GM18526 (cell line): ENCODE data around the gene FUT4.

Experiments
- POLR2A ChIP-seq: IDR thresholded peaks from 3 replicates; pipeline ENCODE4 v1.6.1; 2011; ENCODE audit not compliant: insufficient read length; ENCODE audit errors: extremely low read depth

FUT4 gene

DNA sequence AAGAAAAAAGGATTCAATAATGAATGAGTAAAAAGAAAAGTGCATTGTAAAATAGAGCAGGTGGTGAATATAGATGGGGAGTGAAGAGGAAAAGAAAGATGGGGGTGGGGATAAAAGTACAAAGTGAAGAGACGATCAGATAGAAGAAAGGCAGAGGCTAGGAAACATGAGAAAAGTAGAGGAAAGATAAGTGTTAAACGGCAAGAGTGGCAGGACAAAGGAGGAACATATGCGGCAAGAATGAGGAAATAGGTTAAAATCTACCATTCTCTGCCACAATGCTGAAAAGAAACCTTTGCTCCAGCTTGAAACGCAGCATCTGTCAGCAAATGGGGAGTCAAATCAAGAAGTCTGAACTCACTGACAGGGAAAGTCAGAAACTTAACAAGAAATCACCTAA, 6.8 kb downstream of the FUT4 start:
- no peak for TF ChIP-seq POLR2A

- TF ChIP-seq POLR2A, result no peak
Measured at GRCh38 chr11:94553938-94554337, 10.2 kb downstream of the FUT4 start.

GRCh38 chr11:94557421-94557820, 13.7 kb downstream of the FUT4 start:
- no peak for TF ChIP-seq POLR2A

- TF ChIP-seq POLR2A, result no peak
Measured at GRCh38 chr11:94557992-94558391, 14.3 kb downstream of the FUT4 start.

GRCh38 chr11:94558468-94558867, 14.7 kb downstream of the FUT4 start:
- no peak for TF ChIP-seq POLR2A

GRCh38 chr11:94558932-94559331, 15.2 kb downstream of the FUT4 start:
- no peak for TF ChIP-seq POLR2A

- TF ChIP-seq POLR2A, result no peak
Measured at GRCh38 chr11:94559361-94559760, 15.6 kb downstream of the FUT4 start.

DNA sequence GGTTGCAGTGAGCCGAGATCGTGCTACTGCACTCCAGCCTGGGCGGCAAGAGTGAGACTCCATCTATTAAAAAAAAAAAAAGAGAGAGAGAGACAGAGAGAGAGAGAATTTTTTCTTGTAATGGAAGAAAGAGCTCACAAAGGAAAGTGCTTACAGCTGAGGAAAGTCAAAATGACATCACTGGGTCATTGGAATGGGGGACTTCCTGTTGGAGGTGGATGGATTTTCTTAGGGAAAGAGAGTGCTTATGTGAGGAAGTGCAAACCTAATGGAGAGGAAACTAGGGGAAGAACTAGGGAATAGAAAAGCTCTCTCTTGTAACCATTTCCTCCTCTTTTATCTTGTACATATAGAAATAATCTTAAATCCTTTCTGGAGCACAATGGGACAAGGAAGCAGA, 17.1 kb downstream of the FUT4 start:
- no peak for TF ChIP-seq POLR2A

DNA sequence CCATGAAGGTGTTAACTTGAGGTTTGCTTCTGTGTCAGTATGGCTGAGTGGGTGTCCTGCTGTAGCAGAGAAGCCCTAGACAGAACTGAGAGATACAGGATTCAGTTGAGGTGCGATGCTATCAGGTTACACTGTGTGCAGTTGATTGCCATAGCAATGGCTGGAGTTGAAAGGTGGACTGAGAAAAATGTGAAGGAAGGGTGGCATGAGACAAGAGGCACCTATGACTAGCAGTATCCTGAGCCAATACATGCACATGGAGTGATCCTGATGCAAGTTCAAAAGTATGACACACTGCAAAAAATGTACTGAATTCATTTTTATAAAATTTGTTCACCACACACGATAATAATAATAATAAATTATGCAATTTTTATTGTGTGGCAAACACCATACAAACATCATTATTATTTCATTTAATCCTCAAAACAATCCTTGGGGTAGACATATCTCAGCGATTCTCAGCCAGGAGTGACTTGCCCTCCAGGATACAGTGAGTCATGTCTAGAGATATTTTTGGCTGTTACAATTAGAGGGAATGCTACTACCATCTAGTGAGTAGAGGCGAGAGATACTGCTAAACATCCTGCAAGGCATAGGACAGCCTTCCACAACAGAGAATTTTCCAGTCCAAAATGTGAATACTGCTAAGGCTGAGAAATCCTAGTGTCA, 19.6 kb downstream of the FUT4 start:
- TF ChIP-seq POLR2A, result no peak

GRCh38 chr11:94563848-94564467, 20.2 kb downstream of the FUT4 start:
- no peak for TF ChIP-seq POLR2A

- TF ChIP-seq POLR2A, result no peak
Measured at GRCh38 chr11:94567181-94567670, 23.5 kb downstream of the FUT4 start, which contains the start of gene PIWIL4. PIWIL4 (plus strand) TSS chr11:94567368; CDS start chr11:94567519, 151 bp downstream.

DNA sequence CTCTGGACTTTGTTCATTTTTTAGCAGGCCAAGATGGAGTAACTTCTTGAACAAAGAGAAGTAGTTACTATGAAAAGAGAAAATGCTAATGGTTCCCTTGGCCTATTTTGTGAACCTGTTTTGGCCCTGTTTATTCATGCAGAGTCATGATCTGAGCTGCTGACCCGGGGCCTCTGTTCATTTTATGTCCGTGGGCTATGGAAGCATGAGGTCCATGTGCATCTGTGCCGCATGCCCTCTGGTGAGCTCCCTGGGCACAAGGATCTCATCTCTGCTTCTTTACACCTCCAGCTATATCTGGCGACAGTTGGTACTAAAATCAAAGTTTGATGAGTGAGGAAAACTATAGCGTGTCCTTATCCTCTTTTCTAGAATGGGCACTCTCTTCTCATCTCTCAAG, 24.5 kb downstream of the FUT4 start:
- TF ChIP-seq POLR2A, result no peak

GRCh38 chr11:94568717-94569116, 25.0 kb downstream of the FUT4 start:
- no peak for TF ChIP-seq POLR2A

DNA sequence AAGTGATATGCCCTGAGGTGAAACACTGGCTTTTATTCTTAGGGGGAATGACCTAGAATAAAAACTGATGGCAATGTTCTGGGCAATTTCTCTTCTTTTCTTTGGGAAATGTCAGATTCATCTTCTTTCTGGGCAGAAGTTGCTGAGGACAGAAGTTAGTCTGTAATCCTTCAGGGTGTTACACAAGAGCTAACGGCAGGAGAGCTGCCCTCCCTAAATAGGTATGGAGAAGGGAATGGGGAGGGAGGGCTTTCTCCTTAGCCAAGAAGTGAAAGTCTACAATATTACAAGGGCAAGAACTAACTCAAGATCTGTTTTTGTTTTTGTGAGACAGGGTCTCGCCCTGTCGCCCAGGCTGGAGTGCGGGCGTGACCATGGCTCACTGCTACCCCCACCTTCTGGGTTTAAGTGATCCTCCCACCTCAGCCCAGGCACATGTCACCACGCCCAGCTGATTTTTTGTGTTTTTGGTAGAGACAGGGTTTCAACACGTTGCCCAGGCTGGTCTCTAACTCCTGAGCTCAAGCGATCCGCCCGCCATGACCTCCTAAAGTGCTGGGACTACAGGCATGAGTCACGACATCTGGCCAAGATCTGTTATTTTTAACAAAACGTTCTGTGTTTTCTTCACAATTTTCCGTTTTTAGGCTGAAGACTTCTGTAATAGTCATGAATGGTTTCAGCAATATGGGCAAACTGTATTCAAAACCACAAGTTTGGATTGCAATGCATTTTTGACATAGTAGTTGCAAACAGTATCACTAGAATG, 30.7 kb downstream of the FUT4 start:
- no peak for TF ChIP-seq POLR2A

DNA sequence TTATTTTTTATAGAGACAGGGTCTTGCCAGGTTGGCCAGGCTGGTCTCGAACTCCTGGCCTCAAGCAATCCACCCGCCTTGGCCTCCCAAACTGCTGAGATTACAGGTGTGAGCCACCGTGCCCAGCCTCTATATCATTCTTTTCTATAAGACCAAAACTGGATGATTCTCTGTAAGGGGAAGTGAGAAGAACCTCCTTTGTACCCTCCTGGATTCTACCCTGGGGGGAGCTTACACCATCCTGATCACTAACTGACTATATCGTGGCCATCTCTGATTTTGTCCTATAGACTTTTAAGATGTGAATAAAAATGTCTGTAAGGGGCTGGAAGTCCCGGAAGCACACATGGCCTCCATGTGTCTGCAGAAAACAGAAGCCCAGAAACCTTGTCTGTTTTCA, 32.6 kb downstream of the FUT4 start:
- no peak for TF ChIP-seq POLR2A

- TF ChIP-seq POLR2A, result no peak
Measured at GRCh38 chr11:94577841-94578240, 34.1 kb downstream of the FUT4 start.

GRCh38 chr11:94581926-94582325, 38.2 kb downstream of the FUT4 start:
- no peak for TF ChIP-seq POLR2A
